Measurements from ENCODE around the gene KRTAP12-4.

DNA sequence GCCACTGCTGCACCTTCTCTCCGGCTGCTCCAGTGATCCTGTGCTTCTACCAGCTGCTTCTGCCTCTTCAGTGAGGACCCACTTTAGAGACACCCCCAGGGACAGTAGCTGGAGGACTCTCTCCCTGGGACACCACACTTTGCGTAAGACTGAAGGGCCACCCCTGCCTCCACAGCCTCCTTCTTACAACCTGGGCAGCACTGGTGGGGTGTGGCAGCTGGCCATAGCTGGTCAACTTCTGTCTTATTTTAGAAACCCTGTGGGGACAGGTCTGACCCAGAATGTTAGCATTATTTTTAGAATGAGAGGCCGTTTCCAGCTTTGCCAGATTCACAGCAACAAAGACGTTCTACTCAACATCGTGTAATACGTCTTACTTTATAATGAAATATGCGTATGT is 28.7 kb downstream of the KRTAP12-4 start:
- TF ChIP-seq, protein P1, sequence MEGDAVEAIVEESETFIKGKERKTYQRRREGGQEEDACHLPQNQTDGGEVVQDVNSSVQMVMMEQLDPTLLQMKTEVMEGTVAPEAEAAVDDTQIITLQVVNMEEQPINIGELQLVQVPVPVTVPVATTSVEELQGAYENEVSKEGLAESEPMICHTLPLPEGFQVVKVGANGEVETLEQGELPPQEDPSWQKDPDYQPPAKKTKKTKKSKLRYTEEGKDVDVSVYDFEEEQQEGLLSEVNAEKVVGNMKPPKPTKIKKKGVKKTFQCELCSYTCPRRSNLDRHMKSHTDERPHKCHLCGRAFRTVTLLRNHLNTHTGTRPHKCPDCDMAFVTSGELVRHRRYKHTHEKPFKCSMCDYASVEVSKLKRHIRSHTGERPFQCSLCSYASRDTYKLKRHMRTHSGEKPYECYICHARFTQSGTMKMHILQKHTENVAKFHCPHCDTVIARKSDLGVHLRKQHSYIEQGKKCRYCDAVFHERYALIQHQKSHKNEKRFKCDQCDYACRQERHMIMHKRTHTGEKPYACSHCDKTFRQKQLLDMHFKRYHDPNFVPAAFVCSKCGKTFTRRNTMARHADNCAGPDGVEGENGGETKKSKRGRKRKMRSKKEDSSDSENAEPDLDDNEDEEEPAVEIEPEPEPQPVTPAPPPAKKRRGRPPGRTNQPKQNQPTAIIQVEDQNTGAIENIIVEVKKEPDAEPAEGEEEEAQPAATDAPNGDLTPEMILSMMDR (conservative IDR thresholded peaks at IDR 0.05): no peak
- TF ChIP-seq EZH2 (IDR thresholded peaks at IDR 0.05; ENCODE audit: low read depth): no peak

Measured in PC-9 (cell line).